Neural cell (in vitro differentiated cells): ENCODE data around the gene TAF1C. TPM values are rescaled to one million over a fixed set of nuclear protein-coding genes. Genes with fewer than 3 reads are reported as not detected.

ENCODE experiments used
- H2AFZ ChIP-seq: fragments of 200-600, 300-800 bp; sonication (generic), shearing (Covaris generic); 2 replicates; pipeline ENCODE4 v1.6.0; 2014; ENCODE audit warnings: low read depth, mild to moderate bottlenecking, antibody characterized with exemption, low read length, moderate library complexity
- H3F3A ChIP-seq: fragments of 200-600 bp; shearing (Covaris generic); 2 replicates; pipeline ENCODE4 v1.6.1; 2016; ENCODE audit warnings: mild to moderate bottlenecking, moderate library complexity, mixed read lengths, antibody characterized with exemption, low read length; ENCODE audit not compliant: insufficient read depth, poor library complexity, severe bottlenecking
- H3K27ac ChIP-seq: fragments of 200-600, 300-800 bp; sonication (generic), shearing (Covaris generic); 2 replicates; pipeline ENCODE4 v1.5.1; 2014; ENCODE audit warnings: mild to moderate bottlenecking, low read length, moderate library complexity
- H3K27me3 ChIP-seq: fragments of 300-800, 200-600 bp; sonication (generic), shearing (Covaris generic); 2 replicates; pipeline ENCODE4 v1.6.0; 2014; ENCODE audit warnings: mild to moderate bottlenecking, low read depth, low read length, moderate library complexity; ENCODE audit not compliant: insufficient read depth
- H3K36me3 ChIP-seq: fragments of 300-800, 200-600 bp; sonication (generic), shearing (Covaris generic); 2 replicates; pipeline ENCODE4 v1.5.1; 2014; ENCODE audit warnings: mild to moderate bottlenecking, antibody characterized with exemption, low read length, moderate library complexity; ENCODE audit not compliant: insufficient read depth
- H3K4me2 ChIP-seq: fragments of 300-800, 200-600 bp; sonication (generic), shearing (Covaris generic); 2 replicates; pipeline ENCODE4 v1.6.0; 2014; ENCODE audit warnings: mild to moderate bottlenecking, low read length
- H3K4me3 ChIP-seq: fragments of 300-800, 200-600 bp; sonication (generic), shearing (Covaris generic); 2 replicates; pipeline ENCODE4 v1.5.1; 2014; ENCODE audit warnings: mild to moderate bottlenecking, low read length, moderate library complexity
- H3K79me2 ChIP-seq: fragments of 200-600 bp; shearing (Covaris generic); replicated peaks from 2 replicates; pipeline ENCODE4 v1.6.0; 2014; ENCODE audit warnings: mild to moderate bottlenecking, low read length, moderate library complexity; ENCODE audit not compliant: insufficient read depth
- H3K9ac ChIP-seq: fragments of 300-800, 200-600 bp; sonication (generic), shearing (Covaris generic); 2 replicates; pipeline ENCODE4 v1.6.1; 2016; ENCODE audit warnings: mild to moderate bottlenecking, low read length, mixed read lengths
- H3K9me2 ChIP-seq: fragments of 200-600 bp; shearing (Covaris generic); 2 replicates; pipeline ENCODE4 v1.6.1; 2016; ENCODE audit warnings: mild to moderate bottlenecking, low read length, mixed read lengths; ENCODE audit not compliant: insufficient read depth
- H3K9me3 ChIP-seq: fragments of 200-600, 300-800 bp; sonication (generic), shearing (Covaris generic); 2 replicates; pipeline ENCODE4 v1.6.1; 2016; ENCODE audit warnings: mild to moderate bottlenecking, mixed run types, low read length, moderate library complexity, mixed read lengths
- H4K20me1 ChIP-seq: fragments of 200-600 bp; shearing (Covaris generic); 2 replicates; pipeline ENCODE4 v1.6.1; 2016; ENCODE audit warnings: mild to moderate bottlenecking, mixed run types; ENCODE audit not compliant: insufficient read depth
- EP300 ChIP-seq: fragments of 450-650 bp; conservative IDR thresholded peaks from 2 replicates; pipeline ENCODE4 v1.6.1; 2014; ENCODE audit warnings: antibody characterized with exemption, mild to moderate bottlenecking, moderate library complexity; ENCODE audit not compliant: poor library complexity, severe bottlenecking
- EZH2 ChIP-seq: fragments of 200-600, 300-800 bp; shearing (Covaris generic), sonication (generic); IDR thresholded peaks from 2 replicates; pipeline ENCODE4 v1.6.1; 2014; ENCODE audit warnings: antibody characterized with exemption, low read length, borderline replicate concordance, mild to moderate bottlenecking; ENCODE audit not compliant: insufficient read depth, poor library complexity, severe bottlenecking
- MXI1 ChIP-seq: fragments of 450-650 bp; conservative IDR thresholded peaks from 2 replicates; pipeline ENCODE4 v1.6.1; 2014; ENCODE audit warnings: antibody characterized with exemption, mild to moderate bottlenecking; ENCODE audit not compliant: poor library complexity, severe bottlenecking
- POLR2AphosphoS5 ChIP-seq: IDR thresholded peaks from 2 replicates; pipeline ENCODE4 v1.6.1; 2012
- RAD21 ChIP-seq: fragments of 450-650 bp; conservative IDR thresholded peaks from 2 replicates; pipeline ENCODE4 v1.6.1; 2014; ENCODE audit warnings: antibody characterized with exemption, mild to moderate bottlenecking, moderate library complexity
- REST ChIP-seq: IDR thresholded peaks from 2 replicates; pipeline ENCODE4 v1.6.1; 2012; ENCODE audit warnings: borderline replicate concordance
- SMC3 ChIP-seq: fragments of 450-650 bp; conservative IDR thresholded peaks from 2 replicates; pipeline ENCODE4 v1.6.1; 2014; ENCODE audit warnings: antibody characterized with exemption, mild to moderate bottlenecking, moderate library complexity; ENCODE audit not compliant: poor library complexity
- TAF1 ChIP-seq: IDR thresholded peaks from 2 replicates; pipeline ENCODE4 v1.6.1; 2012; ENCODE audit warnings: low read depth
- polyA plus RNA-seq: library from polyadenylated mRNA; depleted of rRNA; stranded (reverse); fragments of >200 nt; gene quantifications from 2 replicates; pipeline ENCODE4 v1.2.3, GENCODE V29; 2014
- TF ChIP-seq, protein P1 (sequence below): fragments of 450-650 bp; IDR thresholded peaks from 2 replicates; pipeline ENCODE4 v1.5.1; 2014; ENCODE audit warnings: antibody characterized with exemption, mild to moderate bottlenecking, moderate library complexity; ENCODE audit not compliant: poor library complexity, severe bottlenecking

Gene TAF1C
- polyA plus RNA-seq, 1 donor from 2014 or later, result 25.5 TPM

- Histone ChIP-seq H3K9me2 (no peaks in the 10 kb centered on the region), H3K79me2 (no peaks in the 10 kb centered on the region), H3K36me3 (no peaks in the 10 kb centered on the region), H3K4me3 (no peak overlapping the region), H3F3A (no peaks in the 10 kb centered on the region), H3K9me3 (no peaks in the 10 kb centered on the region), H4K20me1 (no peaks in the 10 kb centered on the region), H2AFZ (no peak overlapping the region), H3K4me2 (no peak overlapping the region), H3K9ac (no peak overlapping the region), H3K27ac (no peak overlapping the region), H3K27me3 (no peaks in the 10 kb centered on the region)
- TF ChIP-seq POLR2AphosphoS5 (no peak), REST (no peak), EZH2 (no peak), TAF1 (no peak), EP300 (no peak), MXI1 (no peak), SMC3 (no peak), RAD21 (no peak)
- TF ChIP-seq, protein P1, sequence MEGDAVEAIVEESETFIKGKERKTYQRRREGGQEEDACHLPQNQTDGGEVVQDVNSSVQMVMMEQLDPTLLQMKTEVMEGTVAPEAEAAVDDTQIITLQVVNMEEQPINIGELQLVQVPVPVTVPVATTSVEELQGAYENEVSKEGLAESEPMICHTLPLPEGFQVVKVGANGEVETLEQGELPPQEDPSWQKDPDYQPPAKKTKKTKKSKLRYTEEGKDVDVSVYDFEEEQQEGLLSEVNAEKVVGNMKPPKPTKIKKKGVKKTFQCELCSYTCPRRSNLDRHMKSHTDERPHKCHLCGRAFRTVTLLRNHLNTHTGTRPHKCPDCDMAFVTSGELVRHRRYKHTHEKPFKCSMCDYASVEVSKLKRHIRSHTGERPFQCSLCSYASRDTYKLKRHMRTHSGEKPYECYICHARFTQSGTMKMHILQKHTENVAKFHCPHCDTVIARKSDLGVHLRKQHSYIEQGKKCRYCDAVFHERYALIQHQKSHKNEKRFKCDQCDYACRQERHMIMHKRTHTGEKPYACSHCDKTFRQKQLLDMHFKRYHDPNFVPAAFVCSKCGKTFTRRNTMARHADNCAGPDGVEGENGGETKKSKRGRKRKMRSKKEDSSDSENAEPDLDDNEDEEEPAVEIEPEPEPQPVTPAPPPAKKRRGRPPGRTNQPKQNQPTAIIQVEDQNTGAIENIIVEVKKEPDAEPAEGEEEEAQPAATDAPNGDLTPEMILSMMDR, result no peak
Measured at GRCh38 chr16:84214451-84215066, 27.7 kb upstream of the TAF1C start.

DNA sequence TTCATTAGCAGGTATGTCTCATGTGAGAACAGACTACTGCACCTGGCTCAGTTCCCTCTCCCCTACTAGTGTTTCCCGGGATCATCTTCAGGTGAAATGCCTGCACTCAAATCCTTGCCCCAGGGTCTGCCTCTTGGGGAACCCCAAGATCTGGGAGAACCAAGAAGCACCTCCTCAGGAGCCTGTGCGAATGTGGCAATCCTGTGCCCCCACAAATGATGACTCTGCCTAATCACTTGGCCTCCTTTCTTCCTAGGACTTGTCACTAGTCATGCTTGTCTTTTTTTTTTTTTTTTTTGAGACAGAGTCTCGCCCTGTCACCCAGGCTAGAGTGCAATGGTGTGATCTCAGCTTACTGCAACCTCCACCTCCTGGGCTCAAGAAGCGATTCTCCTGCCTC, 25.8 kb upstream of the TAF1C start:
- no peak overlapping the region for H3K9ac ChIP-seq
- H3K4me2 ChIP-seq, result no peak overlapping the region
- no peaks in the 10 kb centered on the region for H3K36me3 ChIP-seq
- H3K9me2 ChIP-seq, result no peaks in the 10 kb centered on the region
- no peak overlapping the region for H3K27ac ChIP-seq
- no peaks in the 10 kb centered on the region for H3K9me3 ChIP-seq
- no peak overlapping the region for H2AFZ ChIP-seq
- no peaks in the 10 kb centered on the region for H3K79me2 ChIP-seq
- no peak for TF ChIP-seq EP300
- no peak for TF ChIP-seq RAD21
- no peak for TF ChIP-seq SMC3
- TF ChIP-seq TAF1, result no peak
- TF ChIP-seq MXI1, result no peak
- no peak for TF ChIP-seq POLR2AphosphoS5
- H4K20me1 ChIP-seq, result no peaks in the 10 kb centered on the region
- H3K27me3 ChIP-seq, result no peaks in the 10 kb centered on the region
- no peaks in the 10 kb centered on the region for H3F3A ChIP-seq
- H3K4me3 ChIP-seq, result no peak overlapping the region
